ENCODE measurements around the gene PCDHGA10.
"Not testable (repeated sequence)": the region's sequence is repeated elsewhere in the genome, so short reads cannot be mapped to it uniquely, and the experiment has no call there.

DNA sequence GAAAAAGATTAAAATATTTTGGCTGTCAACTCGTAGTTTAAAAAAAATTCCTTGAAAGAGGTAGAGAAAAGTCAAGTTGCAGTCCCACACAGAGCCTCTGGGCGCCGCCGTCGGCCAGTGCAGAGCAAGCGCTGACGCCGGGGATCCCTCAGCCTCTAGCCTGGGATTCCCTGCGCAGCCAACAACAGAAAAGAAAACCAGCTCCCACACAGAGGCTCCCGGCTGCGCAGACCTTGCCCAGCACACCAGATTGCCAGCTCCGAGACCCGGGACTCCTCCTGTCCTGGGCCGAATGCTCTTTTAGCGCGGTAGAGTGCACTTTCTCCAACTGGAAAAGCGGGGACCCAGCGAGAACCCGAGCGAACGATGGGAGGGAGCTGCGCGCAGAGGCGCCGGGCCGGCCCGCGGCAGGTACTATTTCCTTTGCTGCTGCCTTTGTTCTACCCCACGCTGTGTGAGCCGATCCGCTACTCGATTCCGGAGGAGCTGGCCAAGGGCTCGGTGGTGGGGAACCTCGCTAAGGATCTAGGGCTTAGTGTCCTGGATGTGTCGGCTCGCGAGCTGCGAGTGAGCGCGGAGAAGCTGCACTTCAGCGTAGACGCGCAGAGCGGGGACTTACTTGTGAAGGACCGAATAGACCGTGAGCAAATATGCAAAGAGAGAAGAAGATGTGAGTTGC is 4.8 kb downstream of the PCDHGA10 start, which contains the start of gene PCDHGB7:
- TF ChIP-seq POLR2AphosphoS5, TAF1, SPI1, POLR2A (IDR thresholded peaks at IDR 0.05; ENCODE audit: low read depth, low read length): not testable (repeated sequence)
